WTC11 (cell line): ENCODE data around the gene PCNA. TPM values are rescaled to one million over a fixed set of nuclear protein-coding genes. Genes with fewer than 3 reads are reported as not detected.

Experiments used
- ATAC-seq: fragments of 200-7000 bp; cut with Tn5 transposase; 2 replicates; pipeline ENCODE4 v1.10.0; 2021; ENCODE audit warnings: mild to moderate bottlenecking, moderate library complexity
- CTCF ChIA-PET: fragments of 300-600 bp; sonication (Branson Sonifier 250); formaldehyde crosslinking; loops from one replicate; lab custom pipeline; 2021; ENCODE audit warnings: antibody characterized with exemption; lab: Charles Lee
- POLR2A ChIA-PET: fragments of 350-600 bp; sonication (Branson Sonifier 250); formaldehyde crosslinking; loops from one replicate; lab custom pipeline; 2021; ENCODE audit warnings: antibody characterized with exemption; lab: Charles Lee
- DNase-seq: peaks from one replicate; pipeline ENCODE4 v3.0.0; 2021; ENCODE audit warnings: low spot score
- H3K27ac Mint-ChIP-seq: 2 replicates; pipeline ENCODE4 v1.8.0; 2021; ENCODE audit warnings: mixed read lengths
- H3K27me3 Mint-ChIP-seq: 2 replicates; pipeline ENCODE4 v1.8.0; 2021; ENCODE audit warnings: low read depth, mild to moderate bottlenecking, moderate library complexity, mixed read lengths
- H3K36me3 Mint-ChIP-seq: 2 replicates; pipeline ENCODE4 v1.8.0; 2021; ENCODE audit warnings: mixed read lengths
- H3K4me1 Mint-ChIP-seq: 2 replicates; pipeline ENCODE4 v1.8.0; 2022; ENCODE audit warnings: mixed read lengths
- H3K4me3 Mint-ChIP-seq: 2 replicates; pipeline ENCODE4 v1.8.0; 2021; ENCODE audit warnings: mild to moderate bottlenecking, moderate library complexity, mixed read lengths
- H3K9me3 Mint-ChIP-seq: 2 replicates; pipeline ENCODE4 v1.8.0; 2021; ENCODE audit warnings: mixed read lengths
- AR ChIP-seq: fragments of 250-450 bp; sonication (Bioruptor Pico); IDR thresholded peaks from 2 replicates; pipeline ENCODE4 v1.9.0; 2021; ENCODE audit warnings: mild to moderate bottlenecking
- ATF2 ChIP-seq: sonication (generic); formaldehyde crosslinking; IDR thresholded peaks from 2 replicates; pipeline ENCODE4 v1.8.1; 2022; ENCODE audit warnings: low read depth, missing genetic modification reagents, borderline replicate concordance
- E2F5 ChIP-seq: sonication (generic); formaldehyde crosslinking; IDR thresholded peaks from 2 replicates; pipeline ENCODE4 v1.8.1; 2022; ENCODE audit warnings: mild to moderate bottlenecking, moderate library complexity, missing genetic modification reagents
- ELF4 ChIP-seq: sonication (generic); formaldehyde crosslinking; IDR thresholded peaks from 2 replicates; pipeline ENCODE4 v1.8.1; 2022; ENCODE audit warnings: low read depth, mild to moderate bottlenecking, moderate library complexity, missing genetic modification reagents
- ETV6 ChIP-seq: sonication (generic); formaldehyde crosslinking; IDR thresholded peaks from 2 replicates; pipeline ENCODE4 v1.8.1; 2022; ENCODE audit warnings: mild to moderate bottlenecking, missing genetic modification reagents
- KAT7 ChIP-seq: sonication (generic); formaldehyde crosslinking; IDR thresholded peaks from 2 replicates; pipeline ENCODE4 v1.8.1; 2023; ENCODE audit warnings: missing genetic modification reagents, mild to moderate bottlenecking, borderline replicate concordance
- NR1H2 ChIP-seq: sonication (generic); formaldehyde crosslinking; IDR thresholded peaks from 2 replicates; pipeline ENCODE4 v1.9.0; 2021; ENCODE audit warnings: mild to moderate bottlenecking, moderate library complexity, missing genetic modification reagents
- OVOL2 ChIP-seq: fragments of 250-450 bp; sonication (Bioruptor Pico); IDR thresholded peaks from 2 replicates; pipeline ENCODE4 v1.9.0; 2021; ENCODE audit warnings: mild to moderate bottlenecking, borderline replicate concordance
- STAT6 ChIP-seq: sonication (generic); formaldehyde crosslinking; conservative IDR thresholded peaks from 2 replicates; pipeline ENCODE4 v1.8.1; 2023; ENCODE audit warnings: mild to moderate bottlenecking, low read depth, missing genetic modification reagents, moderate library complexity
- TEAD1 ChIP-seq: sonication (generic); formaldehyde crosslinking; IDR thresholded peaks from 2 replicates; pipeline ENCODE4 v1.8.0; 2022; ENCODE audit warnings: mild to moderate bottlenecking, missing genetic modification reagents
- ZBTB21 ChIP-seq: sonication (generic); formaldehyde crosslinking; IDR thresholded peaks from 2 replicates; pipeline ENCODE4 v1.8.1; 2023; ENCODE audit warnings: mild to moderate bottlenecking, missing genetic modification reagents, borderline replicate concordance
- ZNF232 ChIP-seq: sonication (generic); formaldehyde crosslinking; IDR thresholded peaks from 2 replicates; pipeline ENCODE4 v1.8.0; 2022; ENCODE audit warnings: mild to moderate bottlenecking, missing genetic modification reagents
- ZNF263 ChIP-seq: sonication (generic); formaldehyde crosslinking; IDR thresholded peaks from 2 replicates; pipeline ENCODE4 v1.8.1; 2022; ENCODE audit warnings: low read depth, mild to moderate bottlenecking, moderate library complexity, missing genetic modification reagents
- ZNF281 ChIP-seq: sonication (generic); formaldehyde crosslinking; IDR thresholded peaks from 2 replicates; pipeline ENCODE4 v1.8.0; 2023; ENCODE audit warnings: mild to moderate bottlenecking, missing genetic modification reagents
- ZNF532 ChIP-seq: fragments of 250-450 bp; sonication (Bioruptor Pico); IDR thresholded peaks from 2 replicates; pipeline ENCODE4 v1.9.0; 2021; ENCODE audit warnings: mild to moderate bottlenecking, borderline replicate concordance
- total RNA-seq: library from RNA; stranded (reverse); gene quantifications from 3 replicates; pipeline ENCODE4 v1.2.3, GENCODE V29; 2021

The PCNA gene
- total RNA-seq, 1 experiment from 2014 or later: 262 TPM

- H3K4me1 Mint-ChIP-seq: peaks cover 15% of the 10 kb centered on the region
- ChIA-PET CTCF (interaction anchor here (5.2 kb wide), 1 partner anchor 64 kb away, joined by 265 read pairs; no protein-coding TSS in a partner anchor), POLR2A (no interaction called here)
- H3K36me3 Mint-ChIP-seq: no peaks in the 10 kb centered on the region; the same call in 1 of the 2 replicates
- no peak for ATAC-seq
- H3K9me3 Mint-ChIP-seq: no peaks in the 10 kb centered on the region
- no peak for DNase-seq
- H3K4me3 Mint-ChIP-seq: peak overlapping the region; percentile 87
- H3K27me3 Mint-ChIP-seq: no peaks in the 10 kb centered on the region
- no peak for TF ChIP-seq ELF4 (CRISPR knock-in tag)
- no peak for TF ChIP-seq E2F5 (CRISPR knock-in tag)
- no peak for TF ChIP-seq ZBTB21 (CRISPR knock-in tag)
- TF ChIP-seq ZNF263 (CRISPR knock-in tag): no peak
- no peak for TF ChIP-seq ZNF232 (CRISPR knock-in tag)
- no peak for TF ChIP-seq KAT7 (CRISPR knock-in tag)
- no peak for TF ChIP-seq NR1H2 (CRISPR knock-in tag)
- TF ChIP-seq TEAD1 (CRISPR knock-in tag): no peak
- TF ChIP-seq AR (CRISPR knock-in tag): no peak
- TF ChIP-seq ATF2 (CRISPR knock-in tag): no peak
- no peak for TF ChIP-seq STAT6 (CRISPR knock-in tag)
- no peak for TF ChIP-seq ZNF281 (CRISPR knock-in tag)
- TF ChIP-seq OVOL2 (CRISPR knock-in tag): no peak
- TF ChIP-seq ZNF532: no peak
- no peak for TF ChIP-seq ETV6 (CRISPR knock-in tag)
- no peak overlapping the region for H3K27ac Mint-ChIP-seq
Observed at GRCh38 chr20:5128886-5129285, 9.1 kb upstream of the PCNA start.
